Keratinocyte (primary cell): Measurements from ENCODE around the gene MEAK7. TPM values are rescaled to one million over a fixed set of nuclear protein-coding genes. Genes with fewer than 3 reads are reported as not detected.
A peak's percentile ranks its signal among the peaks of the same experiment; 100 is the strongest.

Experiments used
- DNase-seq: peaks from one replicate; pipeline ENCODE4 v3.0.0-alpha.2; 2011; ENCODE audit warnings: low read depth, missing footprints, low spot score
- FAIRE-seq: peaks from 2 replicates; lab custom pipeline; 2011; peaks lifted over from hg19 to GRCh38; lab: Jason Lieb, UNC
- H2AFZ ChIP-seq: 2 replicates; pipeline ENCODE4 v1.6.0; 2012; ENCODE audit warnings: low read length, control low read depth, inconsistent platforms; ENCODE audit not compliant: control insufficient read depth
- H3K27ac ChIP-seq: 2 replicates; pipeline ENCODE4 v1.5.1; 2011; ENCODE audit warnings: low read length; ENCODE audit not compliant: control insufficient read depth, insufficient read depth
- H3K27me3 ChIP-seq: 3 replicates; pipeline ENCODE4 v1.6.0; 2011; ENCODE audit warnings: low read length; ENCODE audit not compliant: control insufficient read depth, insufficient read depth; ENCODE audit errors: extremely low read depth
- H3K36me3 ChIP-seq, 2 experiments: 2 replicates in 1 of 2; 3 replicates in 1 of 2; pipeline ENCODE4 v1.5.1; 2011; ENCODE audit warnings: low read length in 2 of 2, mild to moderate bottlenecking in 1 of 2; ENCODE audit not compliant: control insufficient read depth in 2 of 2, insufficient read depth in 2 of 2; ENCODE audit errors: extremely low read depth in 1 of 2
- H3K4me1 ChIP-seq: 3 replicates; pipeline ENCODE4 v1.5.1; 2011; ENCODE audit warnings: low read length; ENCODE audit not compliant: control insufficient read depth, insufficient read depth; ENCODE audit errors: extremely low read depth
- H3K4me2 ChIP-seq: 3 replicates; pipeline ENCODE4 v1.6.0; 2011; ENCODE audit warnings: low read depth, low read length; ENCODE audit not compliant: control insufficient read depth, insufficient read depth; ENCODE audit errors: extremely low read depth
- H3K4me3 ChIP-seq, 3 experiments: fragments of 200-600 bp in 1 of 3; sonication (generic) in 1 of 3; 2 replicates in 2 of 3; 3 replicates in 1 of 3; pipeline ENCODE4 v1.5.1; 2011 to 2016; ENCODE audit warnings: low read length in 3 of 3, mild to moderate bottlenecking in 3 of 3, control low read depth in 2 of 3, inconsistent platforms in 1 of 3, low read depth in 1 of 3, mixed read lengths in 1 of 3, mixed run types in 1 of 3, moderate library complexity in 1 of 3; ENCODE audit not compliant: control insufficient read depth in 2 of 3, insufficient read depth in 2 of 3; ENCODE audit errors: extremely low read depth in 1 of 3
- H3K79me2 ChIP-seq: 2 replicates; pipeline ENCODE4 v1.6.0; 2012; ENCODE audit warnings: low read length; ENCODE audit not compliant: control insufficient read depth, insufficient read depth
- H3K9ac ChIP-seq: 3 replicates; pipeline ENCODE4 v1.6.0; 2011; ENCODE audit warnings: low read length; ENCODE audit not compliant: control insufficient read depth, insufficient read depth; ENCODE audit errors: extremely low read depth
- H3K9me1 ChIP-seq: 3 replicates; pipeline ENCODE4 v1.6.0; 2011; ENCODE audit warnings: low read length; ENCODE audit not compliant: control insufficient read depth, insufficient read depth; ENCODE audit errors: extremely low read depth
- H3K9me3 ChIP-seq: 2 replicates; pipeline ENCODE4 v1.5.1; 2012; ENCODE audit warnings: low read depth, low read length; ENCODE audit not compliant: control insufficient read depth
- H4K20me1 ChIP-seq: 3 replicates; pipeline ENCODE4 v1.6.0; 2011; ENCODE audit warnings: low read length; ENCODE audit not compliant: control insufficient read depth, insufficient read depth; ENCODE audit errors: extremely low read depth
- CTCF ChIP-seq, 3 experiments: IDR thresholded peaks in 1 of 3; conservative IDR thresholded peaks in 1 of 3; optimal IDR thresholded peaks in 1 of 3; 2 replicates in 2 of 3; 3 replicates in 1 of 3; pipeline versions ENCODE3 to v1.5.1; 2011; ENCODE audit warnings: low read length in 3 of 3, mild to moderate bottlenecking in 3 of 3, moderate library complexity in 2 of 3, control low read depth in 1 of 3, inconsistent platforms in 1 of 3; ENCODE audit not compliant: insufficient read depth in 2 of 3; ENCODE audit errors: extremely low read depth in 1 of 3
- EZH2 ChIP-seq: IDR thresholded peaks from one replicate; pipeline ENCODE4 v1.6.1; 2012; ENCODE audit warnings: inconsistent platforms, mild to moderate bottlenecking, low read length, moderate library complexity
- dilution Hi-C: fragments of 300-500 bp; cut with MboI; formaldehyde crosslinking; loops from one replicate; pipeline ENCODE4 v1.7.0; 2020; ENCODE audit warnings: low sequenced_read_pairs; ENCODE audit not compliant: extremely low pct_ligation_motif_present
- polyA plus RNA-seq, 5 experiments: library from polyadenylated mRNA; depleted of rRNA in 3 of 5; stranded (reverse) in 3 of 5; stranded (forward) in 1 of 5; unstranded in 1 of 5; fragments of >200 nt; gene quantifications; 1 replicate in 1 of 5; 2 replicates in 3 of 5; 3 replicates in 1 of 5; pipeline versions ENCODE4 v1.2.1 to v1.2.3, GENCODE V29; 2011 to 2012; ENCODE audit warnings: missing spikeins in 2 of 5, low read depth in 1 of 5, low replicate concordance in 1 of 5

Gene MEAK7
- polyA plus RNA-seq, 1 donor (not counting 4 experiments of a cell fraction or from before 2014, with no cell fraction given) = 81.0 TPM

DNA sequence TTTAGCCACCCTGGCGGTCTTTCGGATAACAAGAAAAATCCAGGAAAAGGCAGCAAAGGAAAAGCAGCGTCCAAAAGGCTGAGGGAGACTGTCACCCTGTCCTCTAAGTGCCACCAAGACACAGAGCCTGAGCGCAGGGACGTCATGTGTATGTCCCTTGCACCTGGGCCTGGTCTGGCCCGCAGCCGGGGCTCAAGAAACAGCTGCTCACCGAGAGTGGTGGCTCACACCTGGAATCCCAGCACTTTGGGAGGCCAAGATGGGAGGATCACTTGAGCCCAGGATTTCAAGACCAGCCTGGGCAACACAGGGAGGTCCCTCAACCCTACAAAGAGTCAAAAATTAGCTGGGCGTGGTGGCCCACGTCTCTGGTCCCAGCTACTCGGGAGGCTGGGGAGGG is 9.2 kb upstream of the MEAK7 start:
- H2AFZ ChIP-seq = no peak overlapping the region
- dilution Hi-C loops = no loop called here
- DNase-seq (no peak), FAIRE-seq (no peak)
- no peak overlapping the region for H3K4me3 ChIP-seq
- no peaks in the 10 kb centered on the region for H3K36me3 ChIP-seq
- H3K79me2 ChIP-seq = no peaks in the 10 kb centered on the region
- no peak overlapping the region for H3K27ac ChIP-seq
- no peaks in the 10 kb centered on the region for H4K20me1 ChIP-seq
- TF ChIP-seq EZH2 = no peak
- H3K4me1 ChIP-seq = peaks cover 4% of the 10 kb centered on the region
- H3K4me2 ChIP-seq = no peak overlapping the region
- no peaks in the 10 kb centered on the region for H3K27me3 ChIP-seq
- no peak overlapping the region for H3K9ac ChIP-seq
- no peaks in the 10 kb centered on the region for H3K9me3 ChIP-seq
- H3K9me1 ChIP-seq = no peaks in the 10 kb centered on the region

DNA sequence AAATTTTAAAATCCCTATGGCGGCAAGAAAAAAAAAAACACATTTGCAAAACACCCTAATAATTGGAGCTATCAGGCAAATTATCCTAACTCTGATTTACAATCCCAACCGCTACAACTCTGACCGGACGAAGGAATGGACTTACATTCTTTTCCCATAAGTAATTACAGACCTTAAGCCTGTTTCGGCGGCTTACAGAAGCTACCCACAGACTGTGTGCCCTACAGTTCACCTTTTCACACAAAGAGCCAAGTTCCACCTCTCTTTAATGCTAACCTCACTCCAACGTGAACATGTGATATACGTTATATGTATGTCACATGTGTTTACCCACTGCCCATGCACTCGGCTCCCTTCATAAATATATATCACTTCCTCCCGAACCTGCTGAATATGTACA is 8.7 kb upstream of the MEAK7 start:
- dilution Hi-C loops = no loop called here
- TF ChIP-seq EZH2 (no peak), CTCF (optimal IDR thresholded peaks at IDR 0.05 in 1 of 3, IDR thresholded peaks at IDR 0.05 in 1 of 3, conservative IDR thresholded peaks at IDR 0.05 in 1 of 3; ENCODE audit: extremely low read depth in 1 of 3, insufficient read depth in 2 of 3, low read length in 3 of 3) (no peak)
- Histone ChIP-seq H4K20me1 (no peaks in the 10 kb centered on the region), H3K4me2 (no peak overlapping the region), H3K36me3 (no peaks in the 10 kb centered on the region), H3K79me2 (no peaks in the 10 kb centered on the region), H3K9ac (no peak overlapping the region), H3K4me3 (no peak overlapping the region), H3K9me1 (no peaks in the 10 kb centered on the region), H2AFZ (no peak overlapping the region), H3K27me3 (no peaks in the 10 kb centered on the region), H3K9me3 (no peaks in the 10 kb centered on the region), H3K27ac (no peak overlapping the region), H3K4me1 (peaks cover 4% of the 10 kb centered on the region)
- FAIRE-seq = no peak
- no peak for DNase-seq

DNA sequence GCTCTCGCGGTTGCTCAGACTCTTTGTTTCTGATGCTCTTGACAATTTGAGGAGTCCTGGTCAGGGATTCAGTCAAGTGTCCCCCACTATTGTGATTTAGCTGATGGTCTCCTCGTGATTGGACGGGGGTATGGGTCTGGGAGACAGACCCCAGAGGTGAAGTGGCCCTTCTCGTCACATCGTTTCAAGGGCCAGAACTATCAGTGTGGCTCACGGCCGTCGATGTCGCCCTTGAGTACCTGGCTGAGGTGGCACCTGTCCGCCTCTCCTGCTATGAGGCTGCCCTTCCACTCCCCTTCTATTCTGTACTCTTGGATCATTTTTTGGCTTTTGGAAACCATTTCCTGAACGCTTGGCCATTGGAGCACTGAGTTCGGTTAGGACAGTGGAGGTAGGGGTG is 7.4 kb upstream of the MEAK7 start:
- H3K27ac ChIP-seq = no peak overlapping the region
- H3K27me3 ChIP-seq = no peaks in the 10 kb centered on the region
- peaks cover 4% of the 10 kb centered on the region for H3K4me1 ChIP-seq
- H3K9me3 ChIP-seq = no peaks in the 10 kb centered on the region
- H3K36me3 ChIP-seq = no peaks in the 10 kb centered on the region
- no peaks in the 10 kb centered on the region for H4K20me1 ChIP-seq
- dilution Hi-C loops = no loop called here
- DNase-seq (no peak), FAIRE-seq (no peak)
- peak overlapping the region; percentile 67 for H3K4me2 ChIP-seq
- no peaks in the 10 kb centered on the region for H3K79me2 ChIP-seq
- H3K9ac ChIP-seq = no peak overlapping the region
- TF ChIP-seq CTCF (optimal IDR thresholded peaks at IDR 0.05 in 1 of 3, IDR thresholded peaks at IDR 0.05 in 1 of 3, conservative IDR thresholded peaks at IDR 0.05 in 1 of 3; ENCODE audit: extremely low read depth in 1 of 3, insufficient read depth in 2 of 3, low read length in 3 of 3) = no peak
- TF ChIP-seq EZH2 = no peak
- H3K9me1 ChIP-seq = no peaks in the 10 kb centered on the region
- H3K4me3 ChIP-seq = no peak overlapping the region
- H2AFZ ChIP-seq = no peak overlapping the region
